ENCODE results near the gene PSG5. TPM values are rescaled to one million over a fixed set of nuclear protein-coding genes. Genes with fewer than 3 reads are reported as not detected.
"Not testable (repeated sequence)": the region's sequence is repeated elsewhere in the genome, so short reads cannot be mapped to it uniquely, and the experiment has no call there.

PSG5 gene
- total RNA-seq, 1 experiment from 2014 or later, result not detected

DNA sequence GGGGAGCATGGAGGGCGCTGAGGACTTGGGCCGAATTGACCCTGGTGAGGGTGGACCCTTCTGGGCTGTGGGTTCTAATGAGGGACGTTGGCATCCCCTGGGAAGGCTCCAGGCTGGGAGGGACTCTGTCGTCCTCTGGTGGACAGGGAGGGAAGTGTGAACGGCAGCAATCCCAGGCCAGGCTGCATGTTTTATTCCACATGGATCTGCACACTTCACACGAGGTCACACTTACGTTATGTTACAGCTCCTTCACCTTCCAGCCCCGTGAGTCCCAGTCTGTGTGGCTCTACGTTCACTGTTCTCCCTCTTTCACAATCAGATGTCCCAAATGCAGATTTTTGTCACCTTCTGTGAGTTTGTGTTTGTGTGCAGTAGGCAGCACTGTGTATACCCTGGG lies 1.8 kb upstream of the PSG5 start:
- TF ChIP-seq, protein P1, sequence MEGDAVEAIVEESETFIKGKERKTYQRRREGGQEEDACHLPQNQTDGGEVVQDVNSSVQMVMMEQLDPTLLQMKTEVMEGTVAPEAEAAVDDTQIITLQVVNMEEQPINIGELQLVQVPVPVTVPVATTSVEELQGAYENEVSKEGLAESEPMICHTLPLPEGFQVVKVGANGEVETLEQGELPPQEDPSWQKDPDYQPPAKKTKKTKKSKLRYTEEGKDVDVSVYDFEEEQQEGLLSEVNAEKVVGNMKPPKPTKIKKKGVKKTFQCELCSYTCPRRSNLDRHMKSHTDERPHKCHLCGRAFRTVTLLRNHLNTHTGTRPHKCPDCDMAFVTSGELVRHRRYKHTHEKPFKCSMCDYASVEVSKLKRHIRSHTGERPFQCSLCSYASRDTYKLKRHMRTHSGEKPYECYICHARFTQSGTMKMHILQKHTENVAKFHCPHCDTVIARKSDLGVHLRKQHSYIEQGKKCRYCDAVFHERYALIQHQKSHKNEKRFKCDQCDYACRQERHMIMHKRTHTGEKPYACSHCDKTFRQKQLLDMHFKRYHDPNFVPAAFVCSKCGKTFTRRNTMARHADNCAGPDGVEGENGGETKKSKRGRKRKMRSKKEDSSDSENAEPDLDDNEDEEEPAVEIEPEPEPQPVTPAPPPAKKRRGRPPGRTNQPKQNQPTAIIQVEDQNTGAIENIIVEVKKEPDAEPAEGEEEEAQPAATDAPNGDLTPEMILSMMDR (IDR thresholded peaks at IDR 0.05; ENCODE audit: unreplicated experiment), result peak; percentile 60
- BruUV-seq (replicated peaks); H3K27ac Mint-ChIP-seq (ENCODE audit: low read depth, unreplicated experiment); POLR2A ChIA-PET; H3K4me3 Mint-ChIP-seq (ENCODE audit: unreplicated experiment); DNase-seq (ENCODE audit: unreplicated experiment); intact Hi-C loops (cut with micrococcal nuclease); H3K9me3 Mint-ChIP-seq (ENCODE audit: unreplicated experiment); H3K27me3 Mint-ChIP-seq (ENCODE audit: insufficient read depth, unreplicated experiment); H3K36me3 Mint-ChIP-seq (ENCODE audit: insufficient read depth, unreplicated experiment): not testable (repeated sequence)
- CTCF ChIA-PET, result interaction anchor here (0.5 to 3.7 kb wide), 5 partner anchors 18 to 341 kb away, joined by 3 to 31 read pairs (median 3); no protein-coding TSS in a partner anchor
- peaks cover 12% of the 10 kb centered on the region for H3K4me1 Mint-ChIP-seq (ENCODE audit: insufficient read depth, unreplicated experiment)

GRCh38 chr19:43181869-43182771 lies 4.2 kb downstream of the PSG5 start:
- H3K27me3 Mint-ChIP-seq (ENCODE audit: insufficient read depth, unreplicated experiment); H3K36me3 Mint-ChIP-seq (ENCODE audit: insufficient read depth, unreplicated experiment); H3K9me3 Mint-ChIP-seq (ENCODE audit: unreplicated experiment); intact Hi-C loops (cut with micrococcal nuclease): not testable (repeated sequence)
- H3K27ac Mint-ChIP-seq (ENCODE audit: low read depth, unreplicated experiment), result peak overlapping the region; percentile 76
- CTCF ChIA-PET, result interaction anchor here (0.6 to 1.0 kb wide), 3 partner anchors 10 to 118 kb away, joined by 3 to 6 read pairs (median 4); no protein-coding TSS in a partner anchor
- DNase-seq (ENCODE audit: unreplicated experiment), result peak; percentile 71
- TSS peak; percentile 94 for BruUV-seq (replicated peaks)
- H3K4me3 Mint-ChIP-seq (ENCODE audit: unreplicated experiment), result peak overlapping the region; percentile 35
- POLR2A ChIA-PET, result interaction anchor here (0.7 to 1.2 kb wide), 3 partner anchors 20 to 913 kb away, joined by 3 to 4 read pairs (median 3); no protein-coding TSS in a partner anchor
- H3K4me1 Mint-ChIP-seq (ENCODE audit: insufficient read depth, unreplicated experiment), result peaks cover 32% of the 10 kb centered on the region

DNA sequence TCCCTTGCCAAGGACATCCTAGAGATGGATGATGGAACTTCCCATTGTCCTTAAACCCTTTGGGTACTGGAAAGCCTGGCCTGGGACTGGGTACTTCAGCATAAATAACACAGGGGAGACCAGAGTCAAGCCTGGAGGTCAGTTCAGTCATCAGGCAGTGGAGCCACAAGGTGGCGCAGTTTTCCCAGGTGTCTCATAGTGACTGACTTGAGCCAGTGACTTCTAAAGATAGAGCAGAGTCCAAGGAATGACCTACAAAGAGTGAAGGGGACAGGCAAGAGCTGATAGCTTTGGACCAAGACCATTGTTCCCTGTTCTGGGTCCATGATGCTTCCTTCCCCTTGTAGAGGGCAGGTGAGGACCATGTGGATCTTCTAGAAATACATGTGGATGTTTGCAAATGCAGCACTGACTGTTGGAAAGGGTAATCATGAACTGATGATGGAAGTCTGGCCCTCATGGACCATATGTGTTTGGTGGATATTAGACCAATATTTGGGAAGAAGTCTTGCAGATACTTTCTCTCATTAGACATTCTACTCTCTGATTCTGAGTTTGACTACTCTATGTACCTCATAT lies 6.7 kb downstream of the PSG5 start:
- POLR2A ChIA-PET; CTCF ChIA-PET; H3K4me3 Mint-ChIP-seq (ENCODE audit: unreplicated experiment); DNase-seq (ENCODE audit: unreplicated experiment); H3K27ac Mint-ChIP-seq (ENCODE audit: low read depth, unreplicated experiment); intact Hi-C loops (cut with micrococcal nuclease); H3K36me3 Mint-ChIP-seq (ENCODE audit: insufficient read depth, unreplicated experiment); H3K27me3 Mint-ChIP-seq (ENCODE audit: insufficient read depth, unreplicated experiment); BruUV-seq (replicated peaks); H3K9me3 Mint-ChIP-seq (ENCODE audit: unreplicated experiment): not testable (repeated sequence)
- H3K4me1 Mint-ChIP-seq (ENCODE audit: insufficient read depth, unreplicated experiment), result peaks cover 25% of the 10 kb centered on the region

- H3K4me3 Mint-ChIP-seq (ENCODE audit: unreplicated experiment); H3K36me3 Mint-ChIP-seq (ENCODE audit: insufficient read depth, unreplicated experiment); H3K9me3 Mint-ChIP-seq (ENCODE audit: unreplicated experiment); BruUV-seq (replicated peaks); H3K27me3 Mint-ChIP-seq (ENCODE audit: insufficient read depth, unreplicated experiment); H3K27ac Mint-ChIP-seq (ENCODE audit: low read depth, unreplicated experiment); intact Hi-C loops (cut with micrococcal nuclease); DNase-seq (ENCODE audit: unreplicated experiment): not testable (repeated sequence)
- CTCF ChIA-PET, result interaction anchor here (0.7 kb wide), 1 partner anchor 14 kb away, joined by 3 read pairs; no protein-coding TSS in a partner anchor
- H3K4me1 Mint-ChIP-seq (ENCODE audit: insufficient read depth, unreplicated experiment), result peaks cover 25% of the 10 kb centered on the region
- POLR2A ChIA-PET, result interaction anchor here (0.8 kb wide), 1 partner anchor 29 kb away, joined by 3 read pairs; no protein-coding TSS in a partner anchor
These were observed 7.8 kb downstream of the PSG5 start for GRCh38 chr19:43178577-43178976.

- DNase-seq (ENCODE audit: unreplicated experiment); BruUV-seq (replicated peaks); H3K9me3 Mint-ChIP-seq (ENCODE audit: unreplicated experiment): not testable (repeated sequence)
These were observed 20.4 kb downstream of the PSG5 start for GRCh38 chr19:43165906-43166305.

GRCh38 chr19:43163135-43163534 lies 23.2 kb downstream of the PSG5 start:
- BruUV-seq (replicated peaks); H3K4me3 Mint-ChIP-seq (ENCODE audit: unreplicated experiment); H3K27me3 Mint-ChIP-seq (ENCODE audit: insufficient read depth, unreplicated experiment); H3K36me3 Mint-ChIP-seq (ENCODE audit: insufficient read depth, unreplicated experiment); H3K9me3 Mint-ChIP-seq (ENCODE audit: unreplicated experiment); POLR2A ChIA-PET; intact Hi-C loops (cut with micrococcal nuclease); CTCF ChIA-PET; DNase-seq (ENCODE audit: unreplicated experiment): not testable (repeated sequence)
- H3K4me1 Mint-ChIP-seq (ENCODE audit: insufficient read depth, unreplicated experiment), result peaks cover 31% of the 10 kb centered on the region
- H3K27ac Mint-ChIP-seq (ENCODE audit: low read depth, unreplicated experiment), result peak overlapping the region; percentile 55

More at GRCh38 chr19:43165906-43166305, 20.4 kb downstream of the PSG5 start:
- H3K4me1 Mint-ChIP-seq (ENCODE audit: insufficient read depth, unreplicated experiment), result peaks cover 21% of the 10 kb centered on the region
- POLR2A ChIA-PET; H3K27me3 Mint-ChIP-seq (ENCODE audit: insufficient read depth, unreplicated experiment); CTCF ChIA-PET; H3K36me3 Mint-ChIP-seq (ENCODE audit: insufficient read depth, unreplicated experiment); intact Hi-C loops (cut with micrococcal nuclease); H3K27ac Mint-ChIP-seq (ENCODE audit: low read depth, unreplicated experiment); H3K4me3 Mint-ChIP-seq (ENCODE audit: unreplicated experiment): not testable (repeated sequence)

GRCh38 chr19:43162261-43162660 lies 24.1 kb downstream of the PSG5 start:
- H3K9me3 Mint-ChIP-seq (ENCODE audit: unreplicated experiment); DNase-seq (ENCODE audit: unreplicated experiment); H3K27ac Mint-ChIP-seq (ENCODE audit: low read depth, unreplicated experiment); POLR2A ChIA-PET; H3K36me3 Mint-ChIP-seq (ENCODE audit: insufficient read depth, unreplicated experiment); CTCF ChIA-PET; intact Hi-C loops (cut with micrococcal nuclease); BruUV-seq (replicated peaks); H3K4me3 Mint-ChIP-seq (ENCODE audit: unreplicated experiment); H3K27me3 Mint-ChIP-seq (ENCODE audit: insufficient read depth, unreplicated experiment): not testable (repeated sequence)
- H3K4me1 Mint-ChIP-seq (ENCODE audit: insufficient read depth, unreplicated experiment), result peaks cover 31% of the 10 kb centered on the region
